ENCODE measurements around the gene SIRT3.

SIRT3 gene

DNA sequence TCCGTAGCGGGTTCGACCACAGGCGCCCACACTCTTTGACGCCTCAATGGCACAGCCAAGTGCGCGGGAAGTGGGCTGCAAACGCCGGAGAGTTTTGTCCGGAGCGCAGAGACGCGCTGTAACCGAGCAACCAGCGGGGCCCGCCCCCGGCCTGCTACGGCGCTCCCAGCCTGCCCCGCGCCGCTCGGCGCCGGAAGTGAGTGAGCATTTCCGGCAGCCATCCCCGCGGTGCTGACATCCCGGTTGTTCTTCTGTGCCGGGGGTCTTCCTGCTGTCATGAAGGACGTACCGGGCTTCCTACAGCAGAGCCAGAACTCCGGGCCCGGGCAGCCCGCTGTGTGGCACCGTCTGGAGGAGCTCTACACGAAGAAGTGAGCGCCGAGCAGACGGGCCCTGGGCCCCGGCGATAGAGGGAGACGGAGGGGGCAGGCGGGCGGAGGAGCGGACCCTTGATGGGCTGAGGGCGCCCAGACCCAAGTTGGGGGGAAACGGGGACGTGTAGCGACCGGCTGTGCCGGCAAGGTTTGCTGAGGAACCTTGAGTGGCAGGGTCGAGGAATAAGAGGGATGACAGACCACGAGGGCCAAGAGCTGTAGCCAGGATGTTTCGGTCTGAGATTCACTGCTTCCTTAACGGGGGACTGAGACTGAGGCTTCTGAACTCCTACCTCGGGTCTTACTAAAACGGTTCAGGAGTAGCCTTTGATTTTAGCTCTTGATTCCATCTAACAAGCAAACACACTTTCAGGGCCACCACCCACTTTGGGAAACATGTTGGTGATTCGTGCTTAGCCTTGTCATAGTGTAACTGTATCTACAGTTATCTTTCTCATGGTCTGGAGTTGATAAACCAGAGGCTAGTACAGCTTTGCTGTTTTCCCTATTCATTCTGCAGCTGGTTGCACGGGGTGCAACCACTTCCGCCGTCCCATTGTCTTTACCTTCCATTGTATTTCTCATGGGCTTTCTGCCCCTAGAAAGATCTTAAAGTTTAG, 929 bp upstream of the SIRT3 start, which contains the start of gene PSMD13:
Gene PSMD13 (plus strand): TSS at position 203 of the 994 bp plus-strand sequence. CDS start 74 bp downstream, at position 277.
- peak within 1 kb of the TSS; percentile 93 for H3K27ac ChIP-seq
- TF ChIP-seq ZFX (IDR thresholded peaks at IDR 0.05; ENCODE audit: borderline replicate concordance), result no peak
- TF ChIP-seq, protein P1, sequence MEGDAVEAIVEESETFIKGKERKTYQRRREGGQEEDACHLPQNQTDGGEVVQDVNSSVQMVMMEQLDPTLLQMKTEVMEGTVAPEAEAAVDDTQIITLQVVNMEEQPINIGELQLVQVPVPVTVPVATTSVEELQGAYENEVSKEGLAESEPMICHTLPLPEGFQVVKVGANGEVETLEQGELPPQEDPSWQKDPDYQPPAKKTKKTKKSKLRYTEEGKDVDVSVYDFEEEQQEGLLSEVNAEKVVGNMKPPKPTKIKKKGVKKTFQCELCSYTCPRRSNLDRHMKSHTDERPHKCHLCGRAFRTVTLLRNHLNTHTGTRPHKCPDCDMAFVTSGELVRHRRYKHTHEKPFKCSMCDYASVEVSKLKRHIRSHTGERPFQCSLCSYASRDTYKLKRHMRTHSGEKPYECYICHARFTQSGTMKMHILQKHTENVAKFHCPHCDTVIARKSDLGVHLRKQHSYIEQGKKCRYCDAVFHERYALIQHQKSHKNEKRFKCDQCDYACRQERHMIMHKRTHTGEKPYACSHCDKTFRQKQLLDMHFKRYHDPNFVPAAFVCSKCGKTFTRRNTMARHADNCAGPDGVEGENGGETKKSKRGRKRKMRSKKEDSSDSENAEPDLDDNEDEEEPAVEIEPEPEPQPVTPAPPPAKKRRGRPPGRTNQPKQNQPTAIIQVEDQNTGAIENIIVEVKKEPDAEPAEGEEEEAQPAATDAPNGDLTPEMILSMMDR (IDR thresholded peaks at IDR 0.05), result no peak

DNA sequence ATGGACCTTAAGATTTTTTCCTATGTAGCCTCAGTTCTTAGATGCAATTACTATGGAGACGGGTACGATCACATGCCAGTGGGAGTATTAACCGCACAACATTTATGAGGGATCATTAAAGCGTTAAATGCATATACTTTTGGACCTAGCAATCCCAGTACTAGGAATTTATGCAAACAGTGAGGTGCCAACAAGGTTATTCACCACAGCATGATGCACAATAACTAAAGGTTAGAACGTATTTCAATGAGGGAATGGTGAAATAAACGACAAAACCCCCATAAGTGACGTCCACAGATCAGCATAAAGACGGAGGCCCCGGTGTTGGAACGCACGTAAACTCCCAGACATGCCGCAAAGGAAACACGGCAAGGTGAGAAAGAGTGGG, 539 bp downstream of the SIRT3 start:
- TF ChIP-seq, protein P1 (IDR thresholded peaks at IDR 0.05), result no peak
- no peak for TF ChIP-seq ZFX (IDR thresholded peaks at IDR 0.05; ENCODE audit: borderline replicate concordance)
- H3K27ac ChIP-seq, result peak overlapping the region; percentile 93

DNA sequence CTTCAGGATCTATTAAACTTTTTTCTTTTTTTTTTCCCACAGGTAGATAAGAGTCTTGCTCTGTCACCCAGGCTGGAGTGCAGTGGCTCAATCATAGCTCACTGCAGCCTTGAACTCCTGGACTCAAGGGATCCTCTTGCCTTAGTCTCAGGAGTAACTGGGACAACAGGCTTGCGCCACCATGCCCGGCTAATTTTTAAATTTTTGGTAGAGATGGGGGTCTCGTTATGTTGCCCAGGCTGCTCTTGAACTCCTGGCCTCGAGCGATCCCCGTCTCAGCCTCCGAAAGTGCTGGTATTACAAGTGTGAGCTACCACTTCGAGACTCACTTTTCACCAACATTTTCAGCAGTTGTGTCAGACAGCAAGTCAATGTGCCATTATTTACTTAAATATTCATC, 962 bp downstream of the SIRT3 start:
- TF ChIP-seq ZFX (IDR thresholded peaks at IDR 0.05; ENCODE audit: borderline replicate concordance), result no peak
- TF ChIP-seq, protein P1 (IDR thresholded peaks at IDR 0.05), result no peak
- H3K27ac ChIP-seq, result peak overlapping the region; percentile 93; the same call in 1 of the 2 replicates

GRCh38 chr11:232783-233565, 3.2 kb downstream of the SIRT3 start:
- H3K27ac ChIP-seq, result no peak overlapping the region
- TF ChIP-seq, protein P1 (IDR thresholded peaks at IDR 0.05), result no peak
- no peak for TF ChIP-seq ZFX (IDR thresholded peaks at IDR 0.05; ENCODE audit: borderline replicate concordance)

DNA sequence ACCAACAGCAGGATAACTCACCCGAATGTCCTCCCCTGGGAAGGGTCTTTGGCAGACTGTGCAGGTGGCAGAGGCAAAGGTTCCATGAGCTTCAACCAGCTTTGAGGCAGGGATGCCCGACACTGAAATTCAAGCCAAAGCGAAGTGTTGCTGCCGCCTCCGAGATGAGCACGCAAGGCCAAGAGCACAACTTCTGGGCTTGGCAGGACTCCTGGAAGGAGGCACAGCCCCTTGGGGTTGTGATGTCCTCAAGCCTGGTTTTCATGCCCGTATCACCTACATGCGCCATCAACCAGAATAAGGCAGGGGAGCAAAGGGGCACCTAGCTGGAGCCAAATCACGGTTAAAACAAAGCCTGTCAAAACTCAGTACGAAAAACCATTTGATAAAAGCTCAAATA, 5.7 kb downstream of the SIRT3 start:
- TF ChIP-seq, protein P1 (IDR thresholded peaks at IDR 0.05), result no peak
- TF ChIP-seq ZFX (IDR thresholded peaks at IDR 0.05; ENCODE audit: borderline replicate concordance), result no peak
- H3K27ac ChIP-seq, result no peak overlapping the region

- TF ChIP-seq, protein P1 (IDR thresholded peaks at IDR 0.05), result no peak
- TF ChIP-seq ZFX (IDR thresholded peaks at IDR 0.05; ENCODE audit: borderline replicate concordance), result no peak
- no peak overlapping the region for H3K27ac ChIP-seq
Observed at GRCh38 chr11:227824-228379, 8.2 kb downstream of the SIRT3 start.
